VCaP (cell line): ENCODE data around the gene EFNA5.

Source experiments
- H3K27ac ChIP-seq: fragments of 450-650 bp; 2 replicates; pipeline ENCODE4 v1.5.1; 2017
- CTCF ChIP-seq: fragments of 450-650 bp; conservative IDR thresholded peaks from 2 replicates; pipeline ENCODE4 v1.5.1; 2017; ENCODE audit warnings: mild to moderate bottlenecking, moderate library complexity

EFNA5 gene

GRCh38 chr5:107487056-107487542, 183.6 kb downstream of the EFNA5 start:
- no peak overlapping the region; the same call in 1 of the 2 replicates for H3K27ac ChIP-seq
- no peak for TF ChIP-seq CTCF

GRCh38 chr5:107486489-107486888, 184.2 kb downstream of the EFNA5 start:
- TF ChIP-seq CTCF = no peak
- H3K27ac ChIP-seq = no peak overlapping the region

GRCh38 chr5:107485184-107485583, 185.6 kb downstream of the EFNA5 start:
- no peak for TF ChIP-seq CTCF
- H3K27ac ChIP-seq = no peak overlapping the region

- TF ChIP-seq CTCF = no peak
- no peak overlapping the region for H3K27ac ChIP-seq
These were observed 186.5 kb downstream of the EFNA5 start for GRCh38 chr5:107484281-107484680.

GRCh38 chr5:107483231-107484024, 187.3 kb downstream of the EFNA5 start:
- no peak overlapping the region for H3K27ac ChIP-seq
- TF ChIP-seq CTCF = no peak

- no peak overlapping the region for H3K27ac ChIP-seq
- TF ChIP-seq CTCF = no peak
These were observed 192.6 kb downstream of the EFNA5 start for GRCh38 chr5:107478068-107478641.

- TF ChIP-seq CTCF = no peak
- no peak overlapping the region for H3K27ac ChIP-seq
These were observed 193.2 kb downstream of the EFNA5 start for GRCh38 chr5:107477492-107477891.
